ENCODE data around the gene YJEFN3. TPM values are rescaled to one million over a fixed set of nuclear protein-coding genes. Genes with fewer than 3 reads are reported as not detected.

The YJEFN3 gene
- polyA plus RNA-seq, 1 experiment, result 1.2 TPM

GRCh38 chr19:19541616-19542015 lies 12.9 kb downstream of the YJEFN3 start:
- Histone ChIP-seq H3K4me3 (ENCODE audit: low read depth, low read length) (no peak overlapping the region), H3K27ac (ENCODE audit: low read depth, low read length) (no peak overlapping the region), H3K9me3 (ENCODE audit: control insufficient read depth, insufficient read depth, low read length) (peaks cover 43% of the 10 kb centered on the region; the same call in 1 of the 2 replicates), H3K27me3 (ENCODE audit: control insufficient read depth, insufficient read depth, low read length) (peaks cover 26% of the 10 kb centered on the region)
- DNase-seq (ENCODE audit: low read depth, low spot score), result no peak
- TF ChIP-seq CTCF (IDR thresholded peaks at IDR 0.05; ENCODE audit: low read depth, low read length), result no peak
- POLR2A ChIA-PET, result no interaction called here
- CTCF ChIA-PET, result interaction anchor here (2.9 kb wide), 1 partner anchor 12 kb away, joined by 22 read pairs; no protein-coding TSS in a partner anchor

GRCh38 chr19:19542507-19542906 lies 13.8 kb downstream of the YJEFN3 start:
- H3K4me3 ChIP-seq (ENCODE audit: low read depth, low read length), result no peak overlapping the region
- CTCF ChIA-PET, result interaction anchor here (0.6 kb wide), 1 partner anchor 10 kb away, joined by 3 read pairs; no protein-coding TSS in a partner anchor
- POLR2A ChIA-PET, result no interaction called here
- peaks cover 24% of the 10 kb centered on the region for H3K27me3 ChIP-seq (ENCODE audit: control insufficient read depth, insufficient read depth, low read length)
- DNase-seq (ENCODE audit: low read depth, low spot score), result no peak
- no peak for TF ChIP-seq CTCF (IDR thresholded peaks at IDR 0.05; ENCODE audit: low read depth, low read length)
- peaks cover 43% of the 10 kb centered on the region; the same call in 1 of the 2 replicates for H3K9me3 ChIP-seq (ENCODE audit: control insufficient read depth, insufficient read depth, low read length)
- H3K27ac ChIP-seq (ENCODE audit: low read depth, low read length), result no peak overlapping the region

GRCh38 chr19:19543101-19543500 lies 14.4 kb downstream of the YJEFN3 start:
- DNase-seq (ENCODE audit: low read depth, low spot score), result no peak
- POLR2A ChIA-PET, result no interaction called here

GRCh38 chr19:19543640-19544039 lies 14.9 kb downstream of the YJEFN3 start:
- no peak for TF ChIP-seq CTCF (IDR thresholded peaks at IDR 0.05; ENCODE audit: low read depth, low read length)
- POLR2A ChIA-PET, result no interaction called here
- CTCF ChIA-PET, result interaction anchor here (1.3 kb wide), 1 partner anchor 9 kb away, joined by 5 read pairs; no protein-coding TSS in a partner anchor
- Histone ChIP-seq H3K9me3 (ENCODE audit: control insufficient read depth, insufficient read depth, low read length) (peaks cover 40% of the 10 kb centered on the region; the same call in 1 of the 2 replicates), H3K27me3 (ENCODE audit: control insufficient read depth, insufficient read depth, low read length) (peaks cover 22% of the 10 kb centered on the region), H3K27ac (ENCODE audit: low read depth, low read length) (no peak overlapping the region), H3K4me3 (ENCODE audit: low read depth, low read length) (no peak overlapping the region)
- DNase-seq (ENCODE audit: low read depth, low spot score), result no peak

More at GRCh38 chr19:19543101-19543500, 14.4 kb downstream of the YJEFN3 start:
- H3K27ac ChIP-seq (ENCODE audit: low read depth, low read length), result no peak overlapping the region
- no peak overlapping the region for H3K4me3 ChIP-seq (ENCODE audit: low read depth, low read length)
- H3K27me3 ChIP-seq (ENCODE audit: control insufficient read depth, insufficient read depth, low read length), result peaks cover 22% of the 10 kb centered on the region
- CTCF ChIA-PET, result interaction anchor here (0.6 to 1.3 kb wide), 2 partner anchors 9 to 10 kb away, joined by 3 to 5 read pairs; no protein-coding TSS in a partner anchor
- TF ChIP-seq CTCF (IDR thresholded peaks at IDR 0.05; ENCODE audit: low read depth, low read length), result no peak
- H3K9me3 ChIP-seq (ENCODE audit: control insufficient read depth, insufficient read depth, low read length), result peaks cover 40% of the 10 kb centered on the region; the same call in 1 of the 2 replicates

GRCh38 chr19:19544257-19544953 lies 15.7 kb downstream of the YJEFN3 start:
- POLR2A ChIA-PET, result no interaction called here
- H3K9me3 ChIP-seq (ENCODE audit: control insufficient read depth, insufficient read depth, low read length), result peaks cover 43% of the 10 kb centered on the region; the same call in 1 of the 2 replicates
- H3K27ac ChIP-seq (ENCODE audit: low read depth, low read length), result no peak overlapping the region
- H3K4me3 ChIP-seq (ENCODE audit: low read depth, low read length), result no peak overlapping the region
- CTCF ChIA-PET, result interaction anchor here (1.3 kb wide), 1 partner anchor 8 kb away, joined by 5 read pairs; no protein-coding TSS in a partner anchor
- TF ChIP-seq CTCF (IDR thresholded peaks at IDR 0.05; ENCODE audit: low read depth, low read length), result no peak
- no peak for DNase-seq (ENCODE audit: low read depth, low spot score)
- H3K27me3 ChIP-seq (ENCODE audit: control insufficient read depth, insufficient read depth, low read length), result peaks cover 20% of the 10 kb centered on the region

Data from AG04450 (cell line).